ENCODE data around the gene EME2.

DNA sequence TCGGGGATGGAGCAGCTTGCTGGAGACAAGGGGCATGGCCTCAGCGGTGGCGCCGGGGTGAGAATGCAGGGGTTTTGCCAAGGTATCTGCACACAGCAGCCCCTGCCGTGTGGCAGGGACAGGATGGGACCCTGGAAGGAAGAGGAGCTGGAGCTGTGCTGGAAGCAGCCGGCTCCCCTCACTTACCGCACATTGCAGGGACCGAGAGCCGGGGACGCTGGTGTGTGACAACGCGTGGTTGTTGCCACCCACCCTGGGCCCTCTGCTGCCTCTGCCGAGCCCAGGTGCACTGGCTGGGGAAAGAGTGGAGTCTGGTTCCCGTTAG, 13.2 kb downstream of the EME2 start:
- TF ChIP-seq MEF2D (CRISPR knock-in tag; IDR thresholded peaks at IDR 0.05) (no peak), EP300 (IDR thresholded peaks at IDR 0.05; ENCODE audit: low read depth in 2 of 2, low read length in 2 of 2) (no peak), EP300 (CRISPR knock-in tag; IDR thresholded peaks at IDR 0.05; ENCODE audit: borderline replicate concordance) (no peak), NONO (IDR thresholded peaks at IDR 0.05) (no peak), NONO (CRISPR knock-in tag; conservative IDR thresholded peaks at IDR 0.05) (no peak), ZBTB7A (CRISPR knock-in tag; IDR thresholded peaks at IDR 0.05) (no peak), POLR2A (IDR thresholded peaks at IDR 0.05; ENCODE audit: insufficient read depth in 1 of 2, low read depth in 2 of 2, low read length in 2 of 2) (no peak), FOXA1 (IDR thresholded peaks at IDR 0.05) (no peak), FOXA1 (CRISPR knock-in tag; IDR thresholded peaks at IDR 0.05) (no peak), SIN3A (IDR thresholded peaks at IDR 0.05; ENCODE audit: borderline replicate concordance, low read depth, low read length) (no peak), TAF1 (CRISPR knock-in tag; IDR thresholded peaks at IDR 0.05) (no peak)
- TF ChIP-seq, protein P1, sequence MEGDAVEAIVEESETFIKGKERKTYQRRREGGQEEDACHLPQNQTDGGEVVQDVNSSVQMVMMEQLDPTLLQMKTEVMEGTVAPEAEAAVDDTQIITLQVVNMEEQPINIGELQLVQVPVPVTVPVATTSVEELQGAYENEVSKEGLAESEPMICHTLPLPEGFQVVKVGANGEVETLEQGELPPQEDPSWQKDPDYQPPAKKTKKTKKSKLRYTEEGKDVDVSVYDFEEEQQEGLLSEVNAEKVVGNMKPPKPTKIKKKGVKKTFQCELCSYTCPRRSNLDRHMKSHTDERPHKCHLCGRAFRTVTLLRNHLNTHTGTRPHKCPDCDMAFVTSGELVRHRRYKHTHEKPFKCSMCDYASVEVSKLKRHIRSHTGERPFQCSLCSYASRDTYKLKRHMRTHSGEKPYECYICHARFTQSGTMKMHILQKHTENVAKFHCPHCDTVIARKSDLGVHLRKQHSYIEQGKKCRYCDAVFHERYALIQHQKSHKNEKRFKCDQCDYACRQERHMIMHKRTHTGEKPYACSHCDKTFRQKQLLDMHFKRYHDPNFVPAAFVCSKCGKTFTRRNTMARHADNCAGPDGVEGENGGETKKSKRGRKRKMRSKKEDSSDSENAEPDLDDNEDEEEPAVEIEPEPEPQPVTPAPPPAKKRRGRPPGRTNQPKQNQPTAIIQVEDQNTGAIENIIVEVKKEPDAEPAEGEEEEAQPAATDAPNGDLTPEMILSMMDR (CRISPR knock-in tag; IDR thresholded peaks at IDR 0.05): no peak
- TF ChIP-seq, protein P2, sequence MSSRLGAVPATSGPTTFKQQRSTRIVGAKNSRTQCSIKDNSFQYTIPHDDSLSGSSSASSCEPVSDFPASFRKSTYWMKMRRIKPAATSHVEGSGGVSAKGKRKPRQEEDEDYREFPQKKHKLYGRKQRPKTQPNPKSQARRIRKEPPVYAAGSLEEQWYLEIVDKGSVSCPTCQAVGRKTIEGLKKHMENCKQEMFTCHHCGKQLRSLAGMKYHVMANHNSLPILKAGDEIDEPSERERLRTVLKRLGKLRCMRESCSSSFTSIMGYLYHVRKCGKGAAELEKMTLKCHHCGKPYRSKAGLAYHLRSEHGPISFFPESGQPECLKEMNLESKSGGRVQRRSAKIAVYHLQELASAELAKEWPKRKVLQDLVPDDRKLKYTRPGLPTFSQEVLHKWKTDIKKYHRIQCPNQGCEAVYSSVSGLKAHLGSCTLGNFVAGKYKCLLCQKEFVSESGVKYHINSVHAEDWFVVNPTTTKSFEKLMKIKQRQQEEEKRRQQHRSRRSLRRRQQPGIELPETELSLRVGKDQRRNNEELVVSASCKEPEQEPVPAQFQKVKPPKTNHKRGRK (CRISPR knock-in tag; IDR thresholded peaks at IDR 0.05): no peak

Data from HepG2 (cell line).